Activated T-cell treated with anti-CD3 and anti-CD28 coated beads for 48 hours (primary cell): ENCODE data around the gene PRKAR1A.

Source experiments
- DNase-seq: peaks from one replicate; pipeline ENCODE4 v3.0.0-alpha.2; 2020; ENCODE audit warnings: low read depth

Gene PRKAR1A

DNA sequence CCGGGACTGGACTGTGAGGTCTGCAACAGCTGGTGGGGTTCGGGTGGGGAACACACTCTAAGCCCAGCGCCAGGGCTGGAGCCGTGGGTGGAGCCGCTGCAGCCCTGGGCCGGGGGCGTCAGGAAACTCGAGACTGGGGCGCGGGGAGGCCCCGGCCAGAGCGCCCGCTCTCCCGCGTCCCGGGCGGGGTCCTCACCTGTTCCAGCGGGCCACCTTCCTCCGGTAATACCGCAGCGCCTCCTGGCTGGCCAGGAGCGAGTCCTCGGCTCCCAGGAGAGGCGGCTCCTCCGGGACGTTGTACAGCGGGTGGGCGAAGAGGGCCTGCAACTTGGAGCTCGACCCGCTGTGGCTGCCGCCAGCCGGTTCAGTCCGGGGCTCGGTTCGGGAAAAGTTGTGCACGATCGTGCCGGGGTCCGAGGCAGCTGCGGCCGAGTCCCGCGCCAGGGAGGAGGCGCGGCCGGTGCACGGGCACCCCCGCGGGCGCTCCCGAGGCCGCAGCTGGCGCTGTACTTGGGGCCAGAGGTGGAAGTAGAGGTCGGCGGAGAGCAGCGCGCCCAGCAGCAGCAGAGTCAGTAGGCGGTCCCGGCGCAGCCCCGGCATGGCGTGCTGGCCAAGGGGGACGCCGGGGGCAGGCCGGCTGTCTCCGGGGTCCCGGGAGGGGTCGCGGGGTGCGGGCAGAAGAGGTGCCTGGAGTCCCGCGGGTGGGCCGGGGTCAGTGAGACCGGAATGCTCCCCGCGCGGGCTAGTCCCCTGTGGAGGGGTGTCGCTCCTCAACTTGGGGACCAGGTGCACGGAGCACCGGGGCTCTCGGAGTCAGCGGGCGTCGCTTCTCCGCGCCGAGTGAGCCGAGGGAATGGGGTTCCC is 88.1 kb downstream of the PRKAR1A start:
- DNase-seq, result peak; percentile 8
